Measurements from ENCODE around the gene EHD1. TPM values are rescaled to one million over a fixed set of nuclear protein-coding genes. Genes with fewer than 3 reads are reported as not detected.

Gene EHD1
- total RNA-seq = 100 to 1,000 TPM in 2 of 4 donors, 10 to 100 TPM in 2; 67.9 to 202 (median 116) TPM

GRCh38 chr11:64878494-64879243, at the start of gene EHD1:
TSS of gene EHD1 (minus strand) at chr11:64878621. CDS start at chr11:64878464, 157 bp downstream.
- TF ChIP-seq CTCF (IDR thresholded peaks at IDR 0.05) = peak in 3 of 5 experiments; percentile 19 to 53 (median 33)
- peak; percentile 99 to 100 (median 100) for TF ChIP-seq POLR2AphosphoS5 (IDR thresholded peaks at IDR 0.05)
- TF ChIP-seq EP300 (IDR thresholded peaks at IDR 0.05; ENCODE audit: low read depth) = no peak
- peak; percentile 99 for TF ChIP-seq POLR2A (IDR thresholded peaks at IDR 0.05)
- peak within 1 kb of the TSS; percentile 88 to 98 (median 92) for H3K27ac ChIP-seq
- H3K4me3 ChIP-seq = peak within 1 kb of the TSS; percentile 50 to 99 (median 69)
- intact Hi-C loops (cut with DNase I; ENCODE audit: low total_unique reads) (no loop called here), in situ Hi-C loops (cut with MboI; ENCODE audit: low pct_ligation_motif_present in 1 of 4, low pct_unique_long_range_greater_than_20kb in 1 of 4, low sequenced_read_pairs in 3 of 4) (no loop called here)
- no peaks in the 10 kb centered on the region for H3K27me3 ChIP-seq
- H3K9me3 ChIP-seq = no peaks in the 10 kb centered on the region
- H3K36me3 ChIP-seq = no peaks in the 10 kb centered on the region
- 1% methylated on average over 22 of the region's 75 CpGs; no CpG with 5 or more reads in 1 of the 2 donors for WGBS, 2 donors (ENCODE audit: low coverage in 1 of 2)
- DNase-seq = peak; percentile 100
- H3K4me1 ChIP-seq = peaks cover 18 to 51% (median 38%) of the 10 kb centered on the region in 4 donors

GRCh38 chr11:64926689-64927088, 48.3 kb upstream of the EHD1 start:
- in situ Hi-C loops (cut with MboI; ENCODE audit: low pct_ligation_motif_present in 1 of 4, low pct_unique_long_range_greater_than_20kb in 1 of 4, low sequenced_read_pairs in 3 of 4) = no loop called here
- Histone ChIP-seq H3K4me1 (peaks cover 8 to 29% (median 19%) of the 10 kb centered on the region in 4 donors), H3K4me3 (no peak overlapping the region), H3K36me3 (peaks cover 0 to 24% (median 8%) of the 10 kb centered on the region in 4 donors), H3K27ac (no peak overlapping the region), H3K9me3 (no peaks in the 10 kb centered on the region), H3K27me3 (no peaks in the 10 kb centered on the region)
- 80% methylated on average over 22 of the region's 22 CpGs; no CpG with 5 or more reads in 1 of the 2 donors for WGBS, 2 donors (ENCODE audit: low coverage in 1 of 2)
- intact Hi-C loops (cut with DNase I; ENCODE audit: low total_unique reads) = loop anchor here (5.0 kb wide), 1 partner anchor 71 kb away; the partner anchor contains the start of gene BATF2
- TF ChIP-seq POLR2AphosphoS5 (IDR thresholded peaks at IDR 0.05) (no peak), POLR2A (IDR thresholded peaks at IDR 0.05) (no peak), EP300 (IDR thresholded peaks at IDR 0.05; ENCODE audit: low read depth) (no peak), CTCF (IDR thresholded peaks at IDR 0.05) (no peak)
- no peak for DNase-seq

- H3K27ac ChIP-seq = peak overlapping the region in 2 of 4 donors; percentile 96 to 98
- H3K36me3 ChIP-seq = peaks cover 0 to 15% (median 4%) of the 10 kb centered on the region in 4 donors
- peaks cover 8 to 29% (median 19%) of the 10 kb centered on the region in 4 donors for H3K4me1 ChIP-seq
- no peaks in the 10 kb centered on the region for H3K27me3 ChIP-seq
- TF ChIP-seq POLR2AphosphoS5 (IDR thresholded peaks at IDR 0.05) (no peak), EP300 (IDR thresholded peaks at IDR 0.05; ENCODE audit: low read depth) (no peak), POLR2A (IDR thresholded peaks at IDR 0.05) (no peak), CTCF (IDR thresholded peaks at IDR 0.05) (no peak)
- no peak for DNase-seq
- intact Hi-C loops (cut with DNase I; ENCODE audit: low total_unique reads) = loop anchor here (5.0 kb wide), 1 partner anchor 72 kb away; the partner anchor contains the start of gene BATF2
- in situ Hi-C loops (cut with MboI; ENCODE audit: low pct_ligation_motif_present in 1 of 4, low pct_unique_long_range_greater_than_20kb in 1 of 4, low sequenced_read_pairs in 3 of 4) = no loop called here
- H3K9me3 ChIP-seq = no peaks in the 10 kb centered on the region
- H3K4me3 ChIP-seq = peak overlapping the region; percentile 56 to 81 (median 74)
- WGBS, 2 donors (ENCODE audit: low coverage in 1 of 2) = 63% methylated on average over 21 of the region's 24 CpGs; no CpG with 5 or more reads in 1 of the 2 donors
Observed at GRCh38 chr11:64925536-64926436, 47.4 kb upstream of the EHD1 start.
